Prostate gland (tissue), 2 donors: ENCODE measurements around the gene CRTAC1.

ENCODE experiments used
- POLR2AphosphoS5 ChIP-seq: sonication (generic); formaldehyde crosslinking; IDR thresholded peaks from one replicate; pipeline ENCODE4 v1.6.1; 2017; ENCODE audit warnings: antibody characterized with exemption
- TF ChIP-seq, protein P1 (sequence below), 4 experiments: fragments of 200-600 bp in 2 of 4; fragments of 450-650 bp in 2 of 4; sonication (generic) in 2 of 4; IDR thresholded peaks; 1 replicate in 3 of 4; 2 replicates in 1 of 4; pipeline ENCODE4 v1.5.1; 2016 to 2019; ENCODE audit warnings: antibody characterized with exemption in 4 of 4, mild to moderate bottlenecking in 2 of 4, moderate library complexity in 2 of 4

DNA sequence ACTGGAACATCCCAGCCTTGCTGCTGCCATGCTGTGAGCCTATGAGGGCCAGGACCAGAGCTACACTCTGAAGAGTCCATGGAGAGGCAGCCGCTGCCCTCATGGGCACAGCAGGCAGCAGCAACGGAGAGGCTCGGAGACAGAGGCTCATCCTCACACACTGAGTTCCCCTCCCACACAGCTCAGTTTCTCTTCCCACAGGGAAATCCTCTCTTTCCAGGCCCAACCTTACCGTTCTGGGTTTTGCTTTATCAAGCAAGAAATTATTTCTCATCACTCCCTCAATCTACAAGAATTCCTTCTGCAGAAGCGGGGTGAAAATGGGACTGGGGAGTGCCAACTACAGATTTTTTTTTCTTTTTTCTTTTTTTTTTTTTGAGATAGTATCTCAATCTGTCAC is 144.1 kb downstream of the CRTAC1 start:
- TF ChIP-seq, protein P1, sequence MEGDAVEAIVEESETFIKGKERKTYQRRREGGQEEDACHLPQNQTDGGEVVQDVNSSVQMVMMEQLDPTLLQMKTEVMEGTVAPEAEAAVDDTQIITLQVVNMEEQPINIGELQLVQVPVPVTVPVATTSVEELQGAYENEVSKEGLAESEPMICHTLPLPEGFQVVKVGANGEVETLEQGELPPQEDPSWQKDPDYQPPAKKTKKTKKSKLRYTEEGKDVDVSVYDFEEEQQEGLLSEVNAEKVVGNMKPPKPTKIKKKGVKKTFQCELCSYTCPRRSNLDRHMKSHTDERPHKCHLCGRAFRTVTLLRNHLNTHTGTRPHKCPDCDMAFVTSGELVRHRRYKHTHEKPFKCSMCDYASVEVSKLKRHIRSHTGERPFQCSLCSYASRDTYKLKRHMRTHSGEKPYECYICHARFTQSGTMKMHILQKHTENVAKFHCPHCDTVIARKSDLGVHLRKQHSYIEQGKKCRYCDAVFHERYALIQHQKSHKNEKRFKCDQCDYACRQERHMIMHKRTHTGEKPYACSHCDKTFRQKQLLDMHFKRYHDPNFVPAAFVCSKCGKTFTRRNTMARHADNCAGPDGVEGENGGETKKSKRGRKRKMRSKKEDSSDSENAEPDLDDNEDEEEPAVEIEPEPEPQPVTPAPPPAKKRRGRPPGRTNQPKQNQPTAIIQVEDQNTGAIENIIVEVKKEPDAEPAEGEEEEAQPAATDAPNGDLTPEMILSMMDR (IDR thresholded peaks at IDR 0.05): no peak
- no peak for TF ChIP-seq POLR2AphosphoS5
